ENCODE results near the gene LHPP.

- TF ChIP-seq CTCF (IDR thresholded peaks at IDR 0.05) (no peak), POLR2A (IDR thresholded peaks at IDR 0.05) (no peak)
Measured at GRCh38 chr10:124561206-124561605, 99.6 kb downstream of the LHPP start.

All from Peyer's patch (tissue), 4 donors.